Stimulated activated CD4-positive, alpha-beta T cell treated with anti-CD3 and anti-CD28 coated beads, Interleukin-1b, Interleukin-23, amount 100 ng/mL, for 1 hour (primary cell): Measurements from ENCODE around the gene CSTF1.
"Not testable (repeated sequence)": the region's sequence is repeated elsewhere in the genome, so short reads cannot be mapped to it uniquely, and the experiment has no call there.

Experiments used
- DNase-seq, 2 donors: peaks; one replicate each; pipeline ENCODE4 v3.0.0-alpha.2; 2020; ENCODE audit warnings: low read depth in 2 of 2

CSTF1 gene

DNA sequence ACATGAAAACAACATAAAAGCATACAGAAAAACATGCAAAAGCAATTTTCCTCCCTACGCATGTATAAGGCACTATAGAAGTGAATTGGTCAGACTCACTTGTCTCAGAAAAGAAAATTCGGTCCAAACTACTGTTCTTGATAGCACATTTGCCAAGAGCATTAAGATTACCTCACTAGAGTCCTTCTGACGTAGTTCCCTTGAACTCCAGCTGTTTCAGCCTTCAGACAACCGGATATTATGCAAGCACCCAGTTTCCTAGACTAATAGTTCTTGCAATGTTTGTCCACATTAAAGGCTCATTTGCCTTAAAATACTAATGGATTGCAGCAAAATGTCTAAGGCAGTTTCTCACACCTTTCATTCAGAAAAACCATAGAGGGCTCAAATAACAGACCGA, 17.1 kb downstream of the CSTF1 start:
- no peak for DNase-seq

DNA sequence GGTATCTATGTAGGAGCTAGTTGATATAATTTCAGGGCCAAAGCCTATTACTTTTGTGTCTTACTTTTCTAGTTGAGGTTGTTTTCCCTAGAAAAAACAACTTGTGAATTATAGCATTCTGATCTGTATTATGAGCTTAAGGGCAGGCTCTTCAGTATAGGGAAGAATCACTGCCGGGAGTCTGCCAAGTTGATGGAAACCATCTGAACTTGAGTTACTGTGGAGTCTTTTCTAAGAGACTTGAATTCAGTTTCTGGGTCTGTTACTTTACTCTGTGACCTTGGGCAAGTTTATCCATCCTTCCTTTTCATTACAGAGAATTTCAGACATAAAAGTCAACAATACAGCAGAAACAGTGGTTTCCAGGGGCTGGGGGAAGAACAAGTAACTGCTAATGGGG, 17.5 kb downstream of the CSTF1 start:
- no peak for DNase-seq

DNA sequence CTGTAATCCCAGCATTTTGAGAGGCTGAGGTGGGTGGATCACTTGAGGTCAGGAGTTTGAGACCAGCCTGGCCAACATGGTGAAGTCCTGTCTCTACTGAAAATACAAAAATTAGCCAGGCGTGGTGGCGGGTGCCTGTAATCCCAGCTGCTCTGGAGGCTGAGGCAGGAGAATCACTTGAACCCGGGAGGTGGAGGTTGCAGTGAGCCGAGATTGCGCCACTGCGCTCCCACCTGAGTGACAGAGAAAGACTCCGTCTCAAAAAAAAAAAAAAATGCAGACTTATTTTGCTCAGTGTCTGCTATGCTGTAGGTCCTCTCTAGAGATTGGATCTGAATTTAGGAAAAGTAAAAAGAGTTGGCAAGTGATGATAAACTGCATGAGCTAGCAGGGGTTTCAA, 18.8 kb downstream of the CSTF1 start:
- not testable (repeated sequence) for DNase-seq

DNA sequence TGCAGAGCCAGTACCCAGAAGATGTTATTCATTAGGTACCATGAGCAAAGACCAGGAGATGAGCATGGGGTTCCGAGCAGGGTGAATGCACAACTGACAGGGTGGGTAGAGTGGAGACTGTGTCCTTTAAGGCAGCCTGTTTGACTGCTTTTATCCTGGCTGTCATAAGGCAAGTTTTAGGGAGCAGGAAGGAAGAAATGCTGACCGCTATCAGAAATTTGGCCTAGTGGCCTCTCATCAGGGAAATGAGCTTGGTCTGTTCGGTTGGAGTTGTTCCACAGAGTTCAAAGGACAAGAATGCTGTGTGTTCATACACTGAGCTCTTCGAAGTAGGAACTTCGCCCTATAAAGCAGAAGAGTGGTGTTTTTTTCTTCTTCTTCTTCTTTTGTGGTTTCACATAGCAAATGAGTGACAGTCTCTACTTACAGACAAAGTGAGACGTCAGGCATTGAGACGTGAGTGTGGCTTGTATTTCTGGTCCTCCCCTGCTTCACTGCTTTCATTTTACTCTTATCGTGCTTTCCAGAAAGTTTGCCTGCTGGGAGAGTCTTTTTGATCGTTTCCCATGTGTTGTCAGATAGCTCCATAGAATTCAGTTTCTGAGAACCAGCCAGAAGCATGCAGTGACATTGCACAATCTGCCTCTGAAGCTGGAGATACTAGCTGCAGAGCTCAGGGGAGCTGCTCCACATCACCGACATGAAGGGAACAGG, 19.5 kb downstream of the CSTF1 start, which contains the start of gene CASS4:
Gene CASS4, plus strand, starts transcription at position 502 of the 714 bp plus-strand sequence. Its CDS starts 199 bp downstream, at position 701.
- no peak for DNase-seq

DNA sequence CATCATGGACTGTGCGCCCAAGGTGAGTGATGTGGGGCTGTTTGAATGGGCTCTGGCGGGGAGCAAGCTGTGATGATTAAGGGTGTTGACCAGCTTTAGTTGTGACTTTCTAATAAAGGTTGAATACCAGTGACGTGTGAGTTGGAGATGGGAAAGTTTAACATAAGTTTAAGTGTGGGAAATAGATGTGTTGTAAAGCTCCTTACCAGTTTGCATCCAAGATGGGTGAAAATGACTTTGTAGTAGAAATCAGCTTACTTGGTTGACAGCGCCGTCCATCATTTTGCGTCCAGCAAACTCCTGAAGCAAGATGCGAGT, 20.0 kb downstream of the CSTF1 start:
- DNase-seq: no peak

DNA sequence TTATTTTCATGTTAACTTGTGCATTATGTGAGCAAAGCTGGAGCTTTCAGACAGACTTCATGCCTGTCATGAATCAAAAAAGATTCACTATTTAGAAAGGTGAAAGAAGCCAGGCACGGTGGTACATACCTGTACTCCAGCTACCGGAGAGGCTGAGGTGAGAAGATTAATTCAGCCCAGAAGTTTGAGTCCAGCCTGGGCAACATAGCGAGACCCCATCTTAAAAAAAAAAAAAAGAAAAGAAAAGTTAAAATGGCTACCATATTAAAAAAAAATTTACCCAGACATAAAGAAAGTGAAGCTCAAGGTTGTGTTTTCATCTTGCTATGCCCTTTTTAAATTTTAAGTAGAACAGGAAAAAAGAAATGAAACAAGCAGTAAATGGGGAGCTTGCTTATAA, 20.5 kb downstream of the CSTF1 start:
- DNase-seq: no peak

DNA sequence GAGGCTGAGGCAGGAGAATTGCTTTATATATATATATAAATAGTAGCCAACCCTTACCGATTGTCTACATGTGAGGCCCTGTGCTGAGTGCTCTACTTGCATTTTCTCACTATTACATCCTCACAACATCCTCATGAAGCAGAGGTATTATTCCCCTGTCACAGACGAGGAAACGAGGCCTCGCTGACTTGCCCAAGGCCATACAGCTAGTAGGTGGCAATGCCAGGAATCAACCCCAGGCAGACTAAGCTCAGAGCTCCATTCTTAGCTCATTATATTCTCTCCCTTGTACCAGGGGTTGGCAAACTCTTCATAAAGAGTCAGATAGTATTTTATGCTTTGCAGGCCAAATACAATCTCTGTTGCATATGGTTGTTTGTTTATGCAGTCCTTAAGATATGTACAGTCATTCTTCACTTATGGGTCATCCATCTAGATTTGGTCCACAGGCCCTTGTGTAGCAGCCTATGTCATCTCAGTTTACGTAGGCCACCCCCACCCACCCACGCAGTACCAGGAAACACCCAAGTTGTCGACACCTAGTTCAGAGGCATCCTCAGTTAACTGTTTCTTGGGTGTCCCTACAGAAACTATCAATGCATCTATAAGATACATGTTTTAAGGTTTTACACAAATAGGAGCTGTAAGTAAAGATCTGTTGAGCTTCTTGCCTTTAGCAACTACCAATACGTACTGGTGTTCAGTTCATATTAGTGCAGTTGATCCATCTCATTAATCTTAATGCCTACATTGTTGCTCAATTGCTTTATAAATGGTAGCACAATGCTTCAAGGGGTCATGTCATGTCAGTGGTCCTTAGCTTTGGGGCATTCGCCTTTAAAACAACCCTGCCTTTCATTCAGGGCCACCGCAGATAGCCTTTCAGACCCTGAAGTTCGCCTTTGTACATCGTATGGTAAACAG, 22.7 kb downstream of the CSTF1 start:
- DNase-seq: no peak

DNA sequence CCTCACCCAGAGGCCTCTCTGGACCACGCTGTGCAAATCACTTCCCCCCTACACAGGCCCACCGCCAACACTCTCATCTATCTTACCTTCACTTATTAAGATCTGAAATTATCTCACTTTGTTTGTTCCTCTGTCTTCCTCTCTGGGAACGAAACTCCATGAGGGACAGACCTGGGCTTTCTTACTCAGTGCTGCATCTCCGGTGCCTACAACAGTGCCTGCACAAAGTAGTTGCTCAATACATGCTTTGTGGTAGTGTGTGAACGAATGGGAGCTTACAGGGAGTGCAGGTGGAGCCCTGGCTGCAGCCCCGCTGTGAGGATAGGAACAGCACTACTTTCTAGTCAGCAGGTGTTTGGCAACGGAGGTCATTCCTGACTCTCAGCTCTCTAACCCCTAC, 25.0 kb downstream of the CSTF1 start:
- no peak for DNase-seq

DNA sequence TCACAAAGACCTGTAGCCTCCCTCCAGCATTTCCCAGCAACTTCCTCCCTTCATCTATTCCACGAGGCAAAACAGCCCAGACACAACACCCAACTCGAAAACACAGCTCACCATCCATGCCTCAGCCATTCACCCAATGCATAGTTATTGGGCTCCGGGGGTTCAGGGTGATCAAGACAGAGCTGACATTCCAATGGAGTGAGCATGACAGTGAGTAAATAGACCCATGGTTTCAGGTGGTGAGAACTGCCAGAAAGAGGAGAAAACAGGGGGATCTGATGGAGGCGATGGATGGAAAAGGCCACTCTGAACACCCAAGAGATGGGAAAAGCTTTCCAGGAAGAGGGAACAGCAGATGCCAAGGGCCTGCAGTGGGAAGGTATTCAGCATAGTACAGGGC, 25.5 kb downstream of the CSTF1 start:
- no peak for DNase-seq

DNA sequence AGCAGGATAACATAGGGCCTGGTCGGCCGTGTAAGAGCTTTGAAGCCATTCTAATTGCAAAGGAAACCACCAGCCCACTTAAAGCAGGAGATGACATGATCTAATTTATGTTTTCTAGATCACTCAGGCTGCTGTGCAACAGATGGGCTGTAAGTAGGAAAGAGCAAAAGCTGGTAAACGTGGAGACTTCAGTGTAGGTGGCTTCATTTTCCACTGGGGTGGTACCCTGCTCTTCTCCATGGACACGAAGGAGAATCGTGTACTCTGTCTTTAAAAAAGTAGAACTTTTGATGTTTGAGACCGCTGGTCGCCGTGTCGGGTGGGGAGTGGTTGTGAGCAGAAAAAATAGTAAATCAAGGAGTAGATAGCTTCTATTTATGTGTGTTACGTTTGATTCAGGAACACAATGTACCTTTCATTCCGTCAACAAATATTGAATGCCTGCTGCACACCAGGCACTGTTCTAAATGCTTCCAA, 26.0 kb downstream of the CSTF1 start:
- no peak for DNase-seq

DNA sequence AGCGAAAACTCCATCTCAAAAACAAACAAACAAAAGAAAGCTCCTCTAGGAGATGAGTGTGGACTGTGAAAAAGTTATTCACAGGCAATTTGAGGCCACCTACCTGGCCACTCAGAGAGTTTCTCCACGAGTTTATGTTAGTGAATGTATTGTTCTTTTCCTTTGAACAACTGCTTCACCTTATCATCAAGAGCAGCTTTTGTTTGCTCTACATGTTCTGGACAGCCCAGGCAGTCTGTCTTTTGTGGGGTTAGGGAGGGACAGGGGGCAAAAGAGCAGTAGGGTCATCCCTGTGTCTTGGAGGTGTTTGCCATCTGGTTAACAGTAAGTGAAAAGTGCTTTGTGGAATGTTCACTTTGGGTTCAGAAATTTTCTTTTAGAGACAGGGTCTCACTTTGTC, 27.6 kb downstream of the CSTF1 start:
- no peak for DNase-seq

DNA sequence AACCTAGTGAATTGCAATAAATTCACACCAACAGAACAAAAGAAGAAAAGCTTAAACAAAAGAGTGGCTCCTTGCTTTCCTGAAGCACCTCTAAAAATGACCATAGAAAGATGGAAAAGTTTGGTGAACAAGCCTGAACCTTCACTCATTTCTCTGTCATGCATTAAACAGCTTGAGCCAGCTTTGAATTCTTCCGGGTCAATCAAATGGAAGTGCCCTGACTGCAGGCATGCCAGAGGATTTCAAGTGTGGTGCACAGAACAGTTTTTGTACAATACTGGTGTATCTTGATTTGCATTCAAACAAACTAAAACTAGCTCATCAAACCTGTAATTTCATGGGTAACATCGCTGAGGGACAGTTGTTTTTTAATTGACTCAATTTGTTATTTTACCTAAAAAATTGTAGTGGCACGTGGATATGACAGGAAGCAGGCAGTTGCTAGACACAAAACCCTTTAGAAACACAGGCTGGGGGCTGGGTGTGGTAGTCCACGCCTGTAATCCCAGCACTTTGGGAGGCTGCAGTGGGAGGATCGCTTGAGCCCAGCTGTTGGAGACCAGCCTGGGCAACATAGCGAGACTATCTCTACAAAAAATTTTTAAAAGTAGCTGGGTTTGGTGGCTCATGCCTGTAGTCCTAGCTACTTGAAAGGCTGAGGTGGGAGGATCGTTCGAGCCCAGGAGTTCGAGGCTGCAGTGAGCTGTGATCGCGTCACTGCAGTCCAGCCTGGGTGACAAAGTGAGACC, 28.7 kb downstream of the CSTF1 start:
- no peak for DNase-seq

DNA sequence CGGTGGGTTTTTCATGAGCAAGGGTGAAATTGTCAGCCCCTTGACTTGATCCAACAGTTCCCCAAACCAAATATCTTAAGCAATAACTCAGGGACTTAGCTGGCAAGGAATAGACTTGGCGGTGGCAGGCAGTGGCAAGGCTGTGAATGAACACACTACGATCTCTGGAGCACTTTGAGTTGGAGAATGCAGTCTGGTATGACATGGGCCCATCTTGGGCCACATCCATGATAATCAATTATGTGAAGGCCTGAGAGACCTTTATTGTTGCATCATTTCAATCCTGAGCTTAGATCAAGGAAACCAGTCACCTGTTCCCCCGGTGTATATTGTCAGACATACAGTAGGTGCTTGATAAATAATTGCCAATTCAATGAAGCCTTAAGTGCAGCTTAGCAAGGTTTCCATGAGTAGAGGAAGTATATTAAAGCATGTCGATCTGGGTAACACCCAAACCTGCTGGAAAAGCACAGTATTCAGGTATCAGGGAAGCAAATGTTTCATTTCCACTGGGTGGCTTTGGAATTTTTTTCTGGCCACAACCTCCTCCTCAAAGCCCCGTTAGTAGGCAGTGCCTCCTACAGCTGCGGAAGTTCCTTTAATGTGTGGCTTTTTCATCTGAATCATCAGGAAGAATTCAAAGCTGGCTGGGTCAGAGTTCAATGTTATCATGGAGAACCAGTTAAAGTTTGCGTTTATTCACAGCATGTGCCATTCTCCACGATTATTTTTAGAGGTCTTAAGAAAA, 29.8 kb downstream of the CSTF1 start:
- no peak for DNase-seq

DNA sequence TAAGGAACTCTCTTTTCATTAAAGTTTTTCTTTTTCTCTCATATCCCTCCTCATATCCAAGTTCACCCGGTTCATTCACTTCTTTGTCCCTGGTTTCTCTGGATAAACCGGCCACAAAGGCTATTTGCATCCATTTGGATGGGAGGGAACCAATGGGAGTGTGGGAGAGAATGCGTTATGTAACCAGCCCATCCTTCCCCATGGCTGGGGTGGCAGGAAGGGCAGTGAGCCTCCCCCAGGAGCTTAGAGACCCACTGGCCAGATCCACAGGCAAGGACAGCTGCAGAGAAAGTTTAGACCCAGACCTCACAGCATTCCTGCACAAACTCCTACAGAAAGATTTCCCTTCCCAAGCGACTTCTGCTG, 30.4 kb downstream of the CSTF1 start:
- no peak for DNase-seq

DNA sequence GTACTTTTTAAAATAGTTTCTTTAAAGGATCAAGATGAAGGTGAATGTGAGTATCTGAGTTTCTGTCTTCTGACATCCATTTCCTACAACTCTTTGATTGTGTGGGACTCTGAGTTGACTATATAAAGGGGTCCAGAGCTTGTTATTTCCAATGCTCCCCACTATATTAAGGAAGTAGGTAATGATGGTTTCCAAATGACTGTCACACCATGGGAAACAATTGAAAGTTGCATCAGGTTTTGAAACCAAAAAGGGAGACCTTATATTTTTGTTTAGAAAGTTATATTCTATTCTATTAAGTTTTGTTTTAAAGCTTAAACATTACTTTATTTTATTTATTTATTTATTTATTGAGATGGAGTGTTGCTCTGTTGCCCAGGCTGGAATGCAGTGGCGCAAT, 30.8 kb downstream of the CSTF1 start:
- DNase-seq: no peak

DNA sequence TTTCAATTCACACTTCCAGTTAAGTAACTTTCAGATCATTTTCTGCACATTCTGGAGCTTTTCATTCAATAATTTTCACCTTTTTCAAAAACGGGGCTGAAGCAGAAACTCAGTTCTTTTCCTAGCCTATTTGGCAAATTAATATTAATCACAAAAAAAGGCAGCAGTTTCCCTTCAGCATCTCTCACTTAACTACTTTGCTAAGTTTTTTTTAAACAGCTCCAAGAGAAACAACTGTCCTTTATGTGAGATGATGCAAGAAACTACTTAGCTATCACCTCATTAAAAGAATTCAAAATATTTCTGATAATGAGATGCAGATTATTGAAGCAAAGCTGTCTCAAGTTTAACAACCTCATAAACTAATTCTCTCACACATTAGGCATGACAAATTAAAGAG, 31.4 kb downstream of the CSTF1 start:
- no peak for DNase-seq

DNA sequence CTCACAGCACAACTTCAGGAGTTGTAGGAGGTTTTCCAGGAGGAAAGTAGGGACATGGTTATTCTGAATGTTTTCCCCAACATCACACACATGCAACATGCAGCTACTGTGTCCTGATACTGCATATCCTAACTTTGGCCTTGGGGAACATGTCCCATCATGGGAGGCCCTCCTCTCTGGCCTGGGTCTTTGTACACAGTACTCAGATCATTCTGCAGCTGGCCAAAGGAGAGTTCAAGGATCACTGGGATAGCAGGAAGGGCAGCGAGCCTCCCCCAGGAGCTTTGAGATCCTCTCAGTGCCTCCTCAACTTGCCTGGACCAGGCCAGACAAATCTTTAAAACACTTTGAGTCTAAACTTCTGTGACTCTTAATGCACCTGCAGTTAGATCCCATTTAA, 32.5 kb downstream of the CSTF1 start:
- no peak for DNase-seq

DNA sequence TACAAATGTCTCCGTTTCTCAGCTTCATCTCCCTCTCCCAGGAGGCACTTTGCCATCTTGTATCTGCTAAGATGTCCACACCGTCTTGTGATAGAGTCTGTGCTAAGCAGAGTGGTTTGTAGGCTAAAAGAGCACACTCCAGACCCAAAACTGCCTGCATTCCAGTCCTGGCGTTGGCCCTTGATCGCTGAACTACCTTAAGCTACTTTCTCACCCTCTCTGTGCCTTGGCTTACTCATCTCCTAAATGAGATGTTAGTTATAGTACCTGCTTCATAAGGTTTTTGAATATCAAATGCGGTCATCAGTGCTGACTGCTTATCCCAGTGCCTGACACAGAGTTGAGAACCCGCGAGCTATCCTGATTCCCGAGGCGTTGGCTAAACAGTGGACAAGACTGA, 33.6 kb downstream of the CSTF1 start:
- DNase-seq: no peak

DNA sequence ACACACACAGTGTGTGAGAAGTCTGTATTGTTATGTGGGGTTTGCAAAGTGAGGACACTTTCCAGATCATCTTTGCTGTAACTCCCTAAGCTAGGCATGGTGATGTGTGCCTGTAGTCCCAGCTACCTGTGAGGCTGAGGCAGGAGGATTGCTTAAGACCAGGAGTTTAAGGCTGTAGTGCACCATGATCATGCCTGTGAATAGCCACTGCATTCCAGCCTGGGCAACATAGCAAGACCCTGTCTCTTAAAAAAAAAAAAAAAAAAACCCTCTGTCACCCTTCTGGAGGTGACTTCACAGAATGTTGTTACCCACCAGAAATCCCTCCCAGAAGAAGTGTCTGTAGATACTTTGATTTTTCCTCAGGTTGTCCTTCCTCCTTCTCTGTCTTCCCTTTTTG, 34.5 kb downstream of the CSTF1 start:
- DNase-seq: no peak

DNA sequence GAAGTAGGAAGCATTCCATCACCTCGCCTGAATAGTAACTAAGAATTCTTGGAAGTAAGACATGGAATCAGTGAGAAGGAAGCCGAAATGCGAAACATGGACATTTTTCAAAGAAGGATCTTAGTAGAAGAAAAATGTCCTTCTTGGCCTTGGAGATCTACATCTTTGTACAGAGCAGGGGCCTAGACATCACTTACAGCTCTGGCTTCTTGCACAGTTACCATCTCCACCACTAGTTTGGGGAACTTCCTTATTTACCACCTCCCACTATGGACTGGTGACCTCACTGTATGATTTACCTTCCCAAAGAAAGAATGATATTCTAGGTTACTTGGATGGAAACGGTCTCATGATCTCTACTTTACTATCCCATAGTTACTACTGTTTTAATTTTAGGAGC, 35.4 kb downstream of the CSTF1 start:
- DNase-seq: no peak

DNA sequence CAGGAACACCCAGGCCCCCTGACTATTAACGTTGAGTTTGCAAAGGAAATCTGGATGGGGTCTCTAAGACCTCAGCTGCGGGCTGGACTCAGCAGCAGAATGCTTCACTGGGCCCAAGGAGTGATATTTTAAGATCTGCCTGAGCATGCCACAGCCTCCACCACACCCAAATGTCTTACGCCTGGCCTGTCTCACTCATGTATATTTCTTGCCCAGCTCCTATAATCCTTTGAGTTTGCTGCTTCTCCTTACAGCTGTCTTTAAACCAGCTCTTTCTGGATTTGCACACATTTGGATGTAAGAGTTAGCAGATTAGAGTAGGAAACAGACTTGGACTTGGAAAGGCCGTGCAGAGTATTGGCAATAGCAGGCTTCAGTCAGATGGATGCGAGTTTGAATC, 36.0 kb downstream of the CSTF1 start:
- DNase-seq: no peak

DNA sequence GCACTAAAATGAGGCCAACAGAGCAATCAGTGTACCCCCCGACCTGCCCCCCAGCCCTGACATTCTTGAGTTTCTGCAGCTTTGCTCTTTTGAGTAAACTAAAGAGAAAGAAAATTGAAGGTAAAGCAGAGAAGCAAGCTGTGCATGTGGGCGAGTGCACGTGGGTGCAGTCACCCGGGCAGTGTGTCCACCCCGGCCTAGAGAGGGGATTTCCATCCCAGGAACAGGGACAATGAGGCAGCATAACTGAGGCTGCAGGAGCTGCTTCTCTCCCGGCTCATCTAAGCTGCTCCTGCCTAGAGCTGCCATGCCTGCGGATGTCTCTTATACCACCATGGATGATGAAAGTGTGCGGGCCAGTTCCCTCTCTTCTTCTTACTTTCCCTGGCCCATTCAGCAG, 36.4 kb downstream of the CSTF1 start:
- no peak for DNase-seq
